Stimulated activated CD4-positive, alpha-beta T cell treated with anti-CD3 and anti-CD28 coated beads, Interleukin-15, amount 100 ng/mL, for 24 hours (primary cell): ENCODE results near the gene IFI27.

Source experiments
- DNase-seq: peaks from one replicate; pipeline ENCODE4 v3.0.0-alpha.2; 2020

The IFI27 gene

DNA sequence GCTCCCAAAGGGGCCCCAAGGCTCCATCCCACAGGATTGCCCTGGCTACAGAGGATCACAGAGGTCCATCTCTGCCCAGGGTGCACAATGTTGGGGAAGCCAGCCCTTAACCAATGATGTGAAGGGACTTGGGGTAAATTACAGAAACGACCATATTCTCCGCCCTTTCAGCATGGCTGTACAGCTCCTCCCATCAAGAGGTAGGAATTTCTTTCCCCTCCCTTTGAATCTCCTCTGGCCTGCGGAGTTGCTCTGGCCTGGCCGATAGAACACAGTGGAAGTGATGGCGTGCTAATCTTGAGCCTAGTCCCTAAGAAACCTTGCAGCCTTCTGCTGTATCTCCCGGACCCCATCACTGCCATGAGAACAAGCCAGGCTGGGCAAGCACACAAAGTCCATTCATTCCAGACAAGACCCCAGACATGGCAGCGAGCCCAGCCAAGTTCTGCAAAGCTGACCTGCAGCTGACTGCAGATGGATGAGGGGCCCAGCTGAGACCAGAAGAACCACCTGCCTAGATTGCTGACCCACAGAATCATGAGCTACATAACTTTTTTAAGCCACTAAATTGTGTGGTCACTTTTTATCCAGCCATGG is 6.9 kb upstream of the IFI27 start:
- DNase-seq: no peak

DNA sequence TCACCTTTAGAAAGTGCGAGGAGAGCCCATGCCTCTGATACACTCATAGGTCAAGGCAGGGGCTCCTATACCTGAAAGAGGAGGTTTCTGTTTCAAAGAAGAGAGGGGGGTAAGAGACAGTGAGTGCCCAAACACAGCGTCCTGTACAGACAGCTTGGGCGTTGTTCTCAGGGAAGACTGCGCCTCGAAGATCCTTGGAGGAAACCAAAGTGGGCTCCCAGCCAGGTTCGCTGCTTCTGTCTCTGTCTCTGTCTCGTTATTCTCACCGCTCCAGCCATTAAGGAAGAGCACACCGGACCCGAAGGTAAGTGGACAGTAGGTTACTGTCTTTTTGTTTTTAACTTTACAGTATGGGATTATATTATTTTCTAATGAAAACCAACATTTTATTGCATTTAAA is 5.8 kb upstream of the IFI27 start:
- DNase-seq: no peak

DNA sequence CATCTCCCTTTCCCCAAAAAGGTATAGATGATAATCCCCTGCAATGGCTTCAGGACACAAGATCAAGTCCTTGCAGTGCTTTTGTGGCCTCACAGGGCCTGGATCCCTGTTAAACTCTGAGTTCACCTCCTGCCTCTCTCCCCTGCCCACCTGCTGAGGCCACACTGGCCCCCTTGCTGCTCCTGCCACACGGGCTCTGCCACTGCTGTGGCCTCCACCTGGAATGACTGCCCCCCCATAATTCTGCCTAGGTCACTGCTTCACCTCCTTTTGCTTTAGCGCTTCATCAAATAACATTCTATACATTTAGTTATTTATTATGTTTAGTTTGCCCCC is 653 bp upstream of the IFI27 start:
- no peak for DNase-seq

DNA sequence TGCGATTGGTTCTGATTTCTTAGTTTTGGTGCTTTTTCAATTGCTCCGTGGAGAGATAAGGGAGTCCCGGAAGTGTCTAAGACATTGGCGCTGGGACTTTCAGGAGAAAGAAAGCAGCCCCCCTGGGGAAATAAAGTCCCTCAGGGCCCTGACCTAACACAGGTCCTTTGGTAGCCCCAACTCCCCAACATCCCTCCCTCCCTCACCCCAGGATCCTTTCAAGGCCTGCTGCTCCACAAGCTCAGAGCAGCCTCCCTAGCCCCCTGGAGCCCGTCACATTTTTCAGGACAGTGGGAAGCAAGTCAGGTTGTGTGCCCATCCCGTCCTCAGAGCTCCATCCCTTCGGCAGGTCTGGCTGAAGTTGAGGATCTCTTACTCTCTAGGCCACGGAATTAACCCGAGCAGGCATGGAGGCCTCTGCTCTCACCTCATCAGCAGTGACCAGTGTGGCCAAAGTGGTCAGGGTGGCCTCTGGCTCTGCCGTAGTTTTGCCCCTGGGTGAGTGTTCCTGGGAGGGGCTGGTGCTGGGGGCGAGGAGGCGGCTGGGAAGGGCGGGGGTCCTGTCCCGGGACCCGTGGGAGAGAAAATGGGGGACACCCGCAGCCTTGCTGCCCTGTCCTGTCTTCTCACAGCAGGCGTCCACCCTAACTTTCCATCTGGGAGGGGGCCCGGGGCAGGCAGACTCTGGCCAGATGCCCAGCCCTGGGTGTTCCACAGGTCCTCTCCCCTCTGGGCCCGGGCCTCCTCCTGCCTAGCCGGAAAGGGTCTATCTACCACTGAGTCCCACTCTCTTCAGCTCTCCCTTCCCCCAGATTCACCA is 950 bp downstream of the IFI27 start:
- DNase-seq: no peak

DNA sequence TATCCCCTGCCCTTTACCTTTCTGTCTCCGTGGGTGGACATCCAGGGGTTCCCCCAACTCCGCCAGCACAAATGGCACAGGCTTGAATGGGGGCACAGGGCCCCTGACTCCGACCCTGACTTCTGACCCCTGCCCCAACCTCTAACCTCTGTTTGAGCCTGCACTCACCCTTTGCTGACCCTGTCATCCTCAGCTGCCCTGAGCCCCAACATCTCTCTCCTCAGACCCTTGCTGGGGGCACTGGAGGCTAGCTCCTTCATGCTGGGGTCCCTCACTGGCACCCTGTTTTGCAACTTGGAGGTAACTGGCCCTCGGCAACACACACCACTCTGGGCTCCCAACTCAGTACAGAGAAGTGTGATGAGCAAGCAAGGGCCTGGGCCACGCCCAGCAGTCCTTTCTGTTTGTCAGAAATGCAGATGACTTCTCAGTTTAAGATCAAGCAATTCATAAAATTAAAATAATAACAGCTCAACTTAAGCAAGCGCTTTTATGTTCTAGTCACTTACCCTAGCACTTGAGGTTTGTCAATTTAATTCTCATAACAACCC is 2.1 kb downstream of the IFI27 start:
- no peak for DNase-seq

DNA sequence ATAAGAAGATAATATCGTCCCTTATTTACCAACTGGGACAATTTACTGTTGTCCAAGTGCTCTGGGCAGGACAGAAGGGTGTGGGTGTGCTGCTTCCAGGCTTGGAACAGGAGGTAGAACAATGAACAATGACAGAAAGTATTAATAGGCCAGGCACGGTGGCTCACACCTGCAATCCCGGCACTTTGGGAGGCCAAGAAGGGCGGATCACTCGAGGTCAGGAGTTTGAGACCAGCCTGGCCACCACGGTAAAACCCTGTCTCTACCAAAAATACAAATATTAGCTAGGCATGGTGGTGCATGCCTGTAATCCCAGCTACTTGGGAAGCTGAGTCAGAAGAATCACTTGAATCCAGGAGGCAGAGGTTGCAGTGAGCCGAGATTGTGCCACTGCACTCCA is 2.5 kb downstream of the IFI27 start:
- DNase-seq: no peak

DNA sequence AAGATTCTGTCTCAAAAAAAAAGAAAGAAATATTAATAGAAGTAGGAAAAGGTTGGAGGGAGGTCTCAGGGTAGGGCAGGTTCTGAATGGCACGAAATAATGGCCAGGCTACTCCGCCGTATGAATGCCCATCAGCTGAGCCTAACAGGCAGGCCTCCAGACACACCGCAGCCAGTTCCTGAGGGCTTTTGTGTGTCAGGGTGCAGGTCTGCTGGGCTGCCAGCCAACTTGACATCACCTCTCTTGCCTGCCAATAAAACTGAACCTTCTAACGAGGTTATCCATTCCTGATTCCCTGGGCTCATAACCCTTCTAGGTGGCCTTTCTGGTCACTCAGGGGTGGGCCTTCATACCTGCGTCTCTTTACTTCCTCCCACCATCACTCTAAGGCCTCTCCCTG is 3.0 kb downstream of the IFI27 start:
- DNase-seq: no peak

DNA sequence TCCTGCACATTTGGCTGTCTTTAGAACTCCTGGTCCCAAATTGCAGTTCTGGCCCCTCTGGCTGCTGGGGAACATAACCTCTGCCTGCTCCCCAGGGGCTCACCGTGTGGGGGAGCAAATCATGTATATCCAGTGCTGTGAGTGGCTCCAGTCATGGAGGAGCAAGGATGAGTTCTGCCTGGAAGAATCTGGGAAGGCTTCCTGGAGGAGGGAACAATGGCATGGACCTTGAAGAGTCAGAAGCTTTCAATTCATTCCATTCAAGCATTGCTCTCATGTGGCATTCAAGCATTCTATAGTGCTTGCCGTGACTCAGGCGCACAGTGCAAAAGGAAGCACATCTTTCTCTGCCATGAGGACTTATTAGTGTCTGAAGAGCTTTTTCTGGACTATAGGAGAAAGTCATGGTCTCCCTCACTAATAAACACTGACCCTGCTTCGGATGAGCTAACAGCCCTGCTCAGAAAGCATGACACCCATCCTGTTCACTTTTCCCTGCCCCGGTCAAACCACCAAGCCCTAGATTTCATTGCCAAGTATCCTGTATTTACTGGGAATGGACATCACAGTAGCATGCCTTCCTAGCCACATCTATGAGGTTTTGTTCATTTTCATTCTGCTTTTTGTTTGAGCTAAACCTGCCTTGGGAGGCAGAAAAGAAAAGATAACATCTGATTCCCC is 3.5 kb downstream of the IFI27 start:
- no peak for DNase-seq

DNA sequence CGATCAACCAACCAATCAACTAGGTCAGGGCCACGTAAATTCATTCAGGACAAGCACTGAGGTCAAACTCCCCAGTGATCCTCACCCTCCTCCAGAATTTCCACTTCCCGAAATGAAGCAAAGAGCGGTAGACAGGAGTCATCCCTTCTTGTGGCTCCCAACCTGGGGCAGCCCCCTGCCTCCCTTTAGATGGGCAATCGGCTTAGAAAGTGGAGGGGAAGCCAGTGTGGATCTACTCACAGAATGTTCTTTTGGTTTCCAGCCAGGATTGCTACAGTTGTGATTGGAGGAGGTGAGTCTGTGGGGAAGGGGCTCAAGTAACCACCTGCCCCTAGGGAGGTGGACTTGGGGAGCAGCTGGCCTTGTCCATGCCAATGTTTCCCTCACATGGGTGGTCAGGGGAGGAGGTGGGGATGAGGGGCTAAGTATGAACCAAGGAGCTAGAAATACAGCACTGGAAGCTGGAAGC is 4.1 kb downstream of the IFI27 start:
- no peak for DNase-seq

DNA sequence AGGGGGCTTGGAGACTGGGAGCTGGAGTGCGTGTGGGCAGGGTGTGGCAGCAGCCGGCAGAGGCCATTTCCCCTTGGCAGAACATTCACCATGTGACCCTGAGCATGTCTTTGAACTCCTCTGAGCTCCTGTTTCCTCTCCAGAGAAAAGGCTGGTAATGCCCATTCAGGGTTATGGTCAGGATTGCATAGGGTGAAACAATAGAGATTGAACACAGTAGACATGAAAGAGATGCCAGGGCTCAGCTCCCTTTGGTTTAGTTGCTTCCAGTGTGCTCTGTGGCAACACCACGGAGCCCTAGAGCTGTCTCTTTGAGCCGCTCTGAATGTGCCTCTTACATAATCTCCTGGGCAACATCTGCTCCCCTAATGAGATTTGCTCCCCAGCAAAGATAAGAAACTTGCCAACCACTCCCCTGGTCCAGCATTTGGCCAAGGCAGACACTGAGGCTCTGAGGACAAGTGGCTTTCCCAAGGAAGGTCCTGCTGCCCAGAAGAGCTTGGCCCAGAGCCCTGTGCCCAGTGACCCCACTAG is 4.6 kb downstream of the IFI27 start:
- no peak for DNase-seq

DNA sequence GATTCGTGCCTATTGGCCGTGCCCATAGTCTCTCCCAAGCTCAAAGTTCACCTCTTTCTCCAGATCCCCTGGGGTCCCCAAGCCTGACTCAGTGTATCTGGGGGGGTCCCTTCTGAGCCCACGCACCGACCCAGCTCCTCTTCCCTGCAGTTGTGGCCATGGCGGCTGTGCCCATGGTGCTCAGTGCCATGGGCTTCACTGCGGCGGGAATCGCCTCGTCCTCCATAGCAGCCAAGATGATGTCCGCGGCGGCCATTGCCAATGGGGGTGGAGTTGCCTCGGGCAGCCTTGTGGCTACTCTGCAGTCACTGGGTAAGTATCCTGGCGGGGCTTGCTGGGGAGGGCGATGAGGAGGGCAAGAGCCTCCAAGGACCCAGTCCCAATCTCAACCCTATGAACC is 5.1 kb downstream of the IFI27 start:
- no peak for DNase-seq

DNA sequence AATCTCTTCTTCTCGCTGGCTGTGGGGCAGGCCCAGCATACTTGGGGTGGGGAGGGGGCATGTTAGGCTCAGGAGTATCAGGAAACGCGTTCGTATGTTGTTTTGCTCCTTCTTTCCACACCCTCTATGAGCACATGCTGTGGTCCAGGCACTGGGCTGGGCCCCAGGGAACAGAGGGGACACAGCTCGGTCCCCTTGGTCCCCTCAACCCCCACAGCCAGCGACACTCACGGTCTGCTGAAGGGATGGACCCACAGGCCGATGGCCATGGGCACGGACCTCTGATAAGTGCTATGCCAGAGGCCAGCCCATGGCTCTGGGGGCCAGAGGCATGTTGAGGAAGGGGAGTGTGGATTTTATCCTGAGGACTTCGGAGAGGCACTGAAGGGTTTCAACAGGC is 6.2 kb downstream of the IFI27 start:
- DNase-seq: no peak

DNA sequence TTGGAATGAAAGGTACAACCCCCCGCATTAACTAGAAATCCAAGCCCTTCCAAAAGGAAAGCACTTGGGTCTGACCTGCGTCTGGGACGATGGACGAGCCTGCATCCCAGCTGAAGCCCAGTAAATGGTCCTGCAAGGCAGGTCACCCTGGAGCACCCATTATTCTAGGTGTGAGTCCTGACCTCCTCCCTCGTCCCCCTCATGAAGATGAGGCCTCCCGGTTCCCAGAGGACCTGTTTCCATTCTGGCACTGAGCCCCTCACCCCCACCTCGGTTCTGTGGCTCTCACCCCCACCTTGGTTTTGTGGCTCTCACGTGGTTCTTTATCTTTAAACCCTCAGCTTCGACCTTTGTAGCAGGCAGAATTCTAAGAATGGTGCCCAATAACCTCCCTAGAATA is 7.3 kb downstream of the IFI27 start:
- no peak for DNase-seq

DNA sequence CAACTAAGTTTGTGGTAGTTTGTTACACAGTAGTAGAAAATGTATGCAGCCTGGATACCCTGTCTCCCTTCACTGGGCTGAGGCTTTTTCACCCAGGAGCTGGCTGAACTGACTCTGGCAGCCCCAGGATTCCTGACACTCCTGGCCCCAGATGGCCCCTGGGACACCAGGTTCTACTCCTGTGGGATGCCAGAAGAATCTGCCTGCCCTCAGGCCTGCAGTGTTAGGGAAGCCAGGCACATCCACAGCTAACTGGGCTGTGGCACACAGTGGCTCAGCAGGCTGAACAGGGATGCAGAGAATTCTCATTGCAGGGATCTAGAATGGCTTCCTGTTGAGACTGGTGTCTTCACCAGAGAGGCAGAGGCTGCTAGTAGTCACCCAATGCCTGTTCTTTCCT is 8.5 kb downstream of the IFI27 start:
- DNase-seq: no peak

DNA sequence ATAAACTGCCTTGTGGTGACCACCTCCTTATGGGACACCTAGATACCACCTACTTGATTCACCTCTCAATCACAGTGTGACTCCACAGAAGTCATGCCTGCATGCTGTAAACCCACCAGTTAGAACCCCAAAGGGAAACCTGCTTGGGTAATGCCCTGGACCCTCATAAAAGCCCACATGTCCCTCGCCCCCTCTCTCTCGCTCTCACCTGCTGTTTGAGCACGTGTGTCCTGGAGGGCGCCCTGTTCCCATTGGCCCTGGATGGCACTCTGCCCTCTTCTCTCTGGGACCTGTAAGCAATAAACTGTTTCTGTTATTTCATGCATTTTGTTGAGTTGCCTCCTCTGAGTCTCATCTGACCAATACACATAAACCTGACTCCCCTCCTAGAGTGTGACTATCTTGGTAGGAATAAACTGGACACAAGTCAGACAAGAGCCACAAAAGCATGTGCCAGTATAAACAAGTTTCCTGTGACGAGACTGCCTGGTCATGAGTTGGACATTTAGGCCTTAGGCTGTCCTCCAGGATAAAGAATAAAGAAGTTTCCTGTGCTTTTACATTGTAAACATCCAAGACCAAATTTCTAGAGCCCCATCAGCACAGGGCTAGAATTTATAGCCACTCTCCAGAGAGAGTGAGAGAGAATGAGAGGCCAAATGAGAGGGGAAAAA is 10.3 kb downstream of the IFI27 start:
- DNase-seq: no peak

DNA sequence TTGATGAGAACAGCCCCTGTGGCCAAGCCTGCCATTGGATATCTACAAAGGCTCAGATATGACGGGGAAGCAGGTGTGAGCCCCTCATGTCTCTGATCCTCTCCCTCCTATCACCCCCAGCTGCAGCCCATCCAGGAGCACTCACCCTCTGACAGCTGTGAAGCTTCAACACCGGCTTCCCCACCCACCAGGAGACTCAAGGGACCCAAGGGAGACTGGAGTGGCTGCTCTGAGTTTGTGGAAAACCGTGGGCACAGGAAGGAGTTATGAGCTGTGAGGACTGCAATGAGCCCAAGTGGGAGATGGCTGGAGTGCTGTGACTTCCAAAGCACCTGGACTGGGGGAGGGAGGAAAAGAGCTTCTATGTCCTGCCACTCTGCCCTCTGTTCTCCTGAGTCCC is 10.9 kb downstream of the IFI27 start:
- no peak for DNase-seq

DNA sequence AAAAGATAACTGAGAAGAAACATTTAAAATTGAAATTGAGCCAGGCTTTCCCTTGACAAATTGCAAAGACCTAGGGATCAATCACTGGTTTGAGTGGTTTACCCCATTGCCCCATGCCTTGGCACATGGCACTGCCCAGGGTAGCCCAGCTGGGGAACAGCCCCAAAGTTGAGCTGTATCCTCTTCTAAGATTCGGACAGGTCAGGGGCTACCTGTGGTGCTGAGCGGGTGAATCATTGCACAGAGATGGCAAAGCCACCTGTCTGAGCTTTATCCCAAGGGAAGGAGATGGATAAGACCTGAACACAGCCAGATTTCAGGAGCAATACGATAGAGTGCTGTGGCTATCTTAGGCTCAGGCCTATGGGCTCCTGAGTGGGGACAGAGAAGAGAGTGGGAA is 11.9 kb downstream of the IFI27 start:
- DNase-seq: no peak

DNA sequence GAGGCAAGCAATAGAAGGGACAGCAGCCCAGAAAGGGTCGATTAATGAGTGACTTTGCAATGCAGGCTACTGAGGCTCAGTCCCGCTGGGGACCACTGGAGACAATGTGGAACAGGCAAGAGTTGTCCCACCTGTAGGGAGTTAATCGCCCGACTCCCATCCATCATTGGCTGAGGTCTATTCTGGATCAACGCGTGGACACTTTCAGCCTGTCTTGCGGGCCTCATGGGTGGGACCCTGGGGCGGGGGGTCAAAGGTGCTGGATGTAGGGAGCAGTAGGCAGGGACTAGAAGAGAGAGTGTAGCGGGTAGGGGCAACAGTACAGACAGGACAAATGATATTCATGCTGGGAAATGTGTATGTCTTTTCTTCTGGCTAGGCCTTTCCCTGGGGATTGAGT is 12.8 kb downstream of the IFI27 start:
- no peak for DNase-seq

DNA sequence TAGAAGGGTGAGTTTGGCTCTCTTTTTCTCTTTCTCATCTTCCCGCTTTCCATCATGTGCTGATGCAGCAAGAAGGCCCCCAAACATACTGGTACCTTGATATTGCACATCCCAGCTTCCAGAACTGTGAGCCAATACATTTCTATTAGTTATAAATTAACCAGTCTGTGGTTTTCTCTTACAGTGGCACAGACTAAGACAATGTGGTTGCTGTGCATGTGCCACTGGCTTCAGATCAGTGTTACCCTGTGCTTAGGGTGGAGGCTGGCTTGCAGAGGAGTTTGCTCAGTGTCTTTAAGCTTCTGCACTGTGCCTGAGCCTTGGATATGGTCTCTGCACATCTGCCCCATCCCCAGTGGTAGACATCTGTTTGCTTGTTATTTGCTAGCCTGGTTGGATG is 13.3 kb downstream of the IFI27 start:
- DNase-seq: no peak

DNA sequence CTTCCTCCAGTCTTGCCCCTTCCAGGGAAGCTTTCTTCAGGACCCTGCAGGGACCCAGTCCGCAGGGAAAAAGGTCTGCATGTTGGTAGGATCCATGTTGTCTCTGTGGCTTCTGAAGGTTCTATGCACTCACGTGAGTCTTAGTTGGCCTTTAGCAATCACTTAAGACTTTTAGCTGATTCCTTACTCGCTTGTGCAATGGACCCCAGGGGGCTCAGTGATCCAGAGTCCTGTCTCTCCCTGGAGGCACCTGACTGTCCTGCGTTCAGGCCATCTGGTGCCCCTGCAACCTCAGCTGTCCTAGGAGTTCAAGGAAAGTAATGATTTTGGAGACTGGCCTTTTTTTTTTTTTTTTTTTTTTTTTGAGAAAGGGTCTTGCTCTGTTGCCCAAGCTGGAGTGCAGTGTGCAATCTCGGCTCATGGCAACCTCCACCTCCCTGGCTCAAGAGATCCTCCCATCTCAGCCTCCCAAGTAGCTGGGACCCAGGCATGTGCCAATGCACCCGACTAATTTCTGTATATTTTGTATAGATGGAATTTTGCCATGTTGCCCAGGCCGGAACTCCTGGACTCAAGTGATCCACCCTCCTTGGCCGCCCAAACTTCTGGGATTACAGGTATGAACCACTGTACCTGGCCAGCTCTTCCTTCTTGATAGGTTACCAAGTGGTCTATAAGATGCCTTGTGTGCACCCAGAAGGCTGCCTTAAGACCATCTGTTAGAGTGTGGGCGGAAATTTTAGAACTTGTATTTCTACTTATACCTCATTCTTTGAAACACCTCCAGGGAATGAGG is 14.2 kb downstream of the IFI27 start:
- no peak for DNase-seq

DNA sequence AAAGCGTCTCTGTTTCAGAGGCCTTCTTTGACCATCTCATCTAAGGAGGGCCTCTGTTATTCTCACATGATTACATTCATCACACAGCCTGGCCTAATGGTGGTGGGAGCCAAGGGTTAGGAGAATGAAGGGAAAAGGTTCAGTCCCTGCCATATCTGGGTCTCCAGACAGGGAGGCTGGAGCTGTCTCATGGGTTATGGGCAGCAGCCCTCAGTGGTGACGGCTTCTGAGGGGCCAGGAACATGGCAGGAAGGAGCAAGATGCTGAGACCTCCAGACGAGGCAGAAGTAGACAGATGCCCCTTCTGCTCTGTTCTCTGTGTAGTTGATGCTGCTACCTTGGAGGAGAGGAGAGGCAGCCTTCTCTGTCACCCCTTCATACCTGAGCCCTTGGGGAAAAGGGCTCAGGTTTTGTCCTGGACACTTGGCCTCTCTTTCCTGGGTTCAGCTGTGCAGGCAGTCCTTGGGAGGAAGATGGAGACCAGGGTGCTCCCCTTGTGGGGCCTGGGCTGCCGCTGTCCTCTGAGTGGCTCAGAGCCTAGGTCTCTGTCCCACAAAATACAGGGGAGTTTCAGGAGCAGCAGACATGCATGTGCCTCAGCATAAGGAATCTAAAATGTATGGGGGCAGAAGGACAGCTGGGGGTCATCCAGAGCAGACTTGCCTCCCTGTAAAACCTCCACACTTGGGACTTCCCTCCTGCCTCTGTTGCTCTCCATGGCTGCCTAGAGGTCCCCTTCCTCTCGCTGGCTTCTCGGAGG is 15.3 kb downstream of the IFI27 start:
- no peak for DNase-seq

DNA sequence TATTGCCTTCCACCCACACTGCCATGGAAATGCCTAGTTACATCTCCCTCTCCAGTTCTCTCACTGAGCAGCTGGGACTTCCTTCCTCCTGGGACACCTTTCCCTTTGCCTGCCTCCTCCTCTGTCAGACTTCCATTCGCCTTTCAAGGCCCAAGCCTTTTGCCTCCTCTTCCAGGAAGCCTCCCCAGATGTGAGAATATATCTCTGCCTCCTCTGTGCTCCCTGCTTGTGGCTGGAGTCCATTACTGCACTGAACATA is 15.8 kb downstream of the IFI27 start:
- DNase-seq: no peak
